Vagina (tissue), 2 donors: ENCODE data around the gene LAX1.

Experiments
- POLR2A ChIP-seq, 2 donors: fragments of 450-650 bp; IDR thresholded peaks; one replicate each; pipeline ENCODE4 v1.6.1; 2017; ENCODE audit warnings: antibody characterized with exemption in 2 of 2, mild to moderate bottlenecking in 2 of 2, moderate library complexity in 2 of 2
- POLR2AphosphoS5 ChIP-seq, 2 donors: sonication (generic); formaldehyde crosslinking; IDR thresholded peaks; one replicate each; pipeline ENCODE4 v1.9.0; 2017; ENCODE audit warnings: antibody characterized with exemption in 2 of 2, mild to moderate bottlenecking in 2 of 2, low read depth in 1 of 2; ENCODE audit not compliant: insufficient read depth in 1 of 2
- TF ChIP-seq, protein P1 (sequence below), 3 experiments: fragments of 450-650 bp in 2 of 3; fragments of 200-600 bp in 1 of 3; sonication (generic) in 1 of 3; IDR thresholded peaks; one replicate each; pipeline ENCODE4 v1.5.1; 2017 to 2019; ENCODE audit warnings: antibody characterized with exemption in 3 of 3, mild to moderate bottlenecking in 2 of 3, moderate library complexity in 2 of 3

GRCh38 chr1:203768256-203768655 is 3.3 kb downstream of the LAX1 start:
- TF ChIP-seq, protein P1, sequence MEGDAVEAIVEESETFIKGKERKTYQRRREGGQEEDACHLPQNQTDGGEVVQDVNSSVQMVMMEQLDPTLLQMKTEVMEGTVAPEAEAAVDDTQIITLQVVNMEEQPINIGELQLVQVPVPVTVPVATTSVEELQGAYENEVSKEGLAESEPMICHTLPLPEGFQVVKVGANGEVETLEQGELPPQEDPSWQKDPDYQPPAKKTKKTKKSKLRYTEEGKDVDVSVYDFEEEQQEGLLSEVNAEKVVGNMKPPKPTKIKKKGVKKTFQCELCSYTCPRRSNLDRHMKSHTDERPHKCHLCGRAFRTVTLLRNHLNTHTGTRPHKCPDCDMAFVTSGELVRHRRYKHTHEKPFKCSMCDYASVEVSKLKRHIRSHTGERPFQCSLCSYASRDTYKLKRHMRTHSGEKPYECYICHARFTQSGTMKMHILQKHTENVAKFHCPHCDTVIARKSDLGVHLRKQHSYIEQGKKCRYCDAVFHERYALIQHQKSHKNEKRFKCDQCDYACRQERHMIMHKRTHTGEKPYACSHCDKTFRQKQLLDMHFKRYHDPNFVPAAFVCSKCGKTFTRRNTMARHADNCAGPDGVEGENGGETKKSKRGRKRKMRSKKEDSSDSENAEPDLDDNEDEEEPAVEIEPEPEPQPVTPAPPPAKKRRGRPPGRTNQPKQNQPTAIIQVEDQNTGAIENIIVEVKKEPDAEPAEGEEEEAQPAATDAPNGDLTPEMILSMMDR (IDR thresholded peaks at IDR 0.05) = no peak
- no peak for TF ChIP-seq POLR2AphosphoS5 (IDR thresholded peaks at IDR 0.05; ENCODE audit: insufficient read depth in 1 of 2, low read depth in 1 of 2)
- TF ChIP-seq POLR2A (IDR thresholded peaks at IDR 0.05) = no peak
